Rectal smooth muscle tissue (tissue), 1 donor: ENCODE results near the gene TNFAIP8.

Source experiments
- H3K27ac ChIP-seq: one replicate; pipeline ENCODE4 v1.7.0; 2013; ENCODE audit warnings: low read depth, low read length, inconsistent platforms
- H3K27me3 ChIP-seq: one replicate; pipeline ENCODE4 v1.7.0; 2013; ENCODE audit warnings: low read length; ENCODE audit not compliant: control insufficient read depth, insufficient read depth
- H3K36me3 ChIP-seq: one replicate; pipeline ENCODE4 v1.7.0; 2013; ENCODE audit warnings: low read length; ENCODE audit not compliant: control insufficient read depth, insufficient read depth
- H3K4me1 ChIP-seq: one replicate; pipeline ENCODE4 v1.7.0; 2013; ENCODE audit warnings: low read length; ENCODE audit not compliant: control insufficient read depth, insufficient read depth
- H3K4me3 ChIP-seq: one replicate; pipeline ENCODE4 v1.7.0; 2013; ENCODE audit warnings: low read length
- H3K9ac ChIP-seq: one replicate; pipeline ENCODE4 v1.7.0; 2013; ENCODE audit warnings: low read length

TNFAIP8 gene

GRCh38 chr5:119357808-119358529 lies 2.1 kb downstream of the TNFAIP8 start:
- Histone ChIP-seq H3K4me1 (no peaks in the 10 kb centered on the region), H3K27ac (no peak overlapping the region), H3K9ac (no peak overlapping the region), H3K4me3 (no peak overlapping the region), H3K36me3 (no peaks in the 10 kb centered on the region), H3K27me3 (no peaks in the 10 kb centered on the region)

GRCh38 chr5:119358530-119358900 lies 2.7 kb downstream of the TNFAIP8 start:
- Histone ChIP-seq H3K9ac (no peak overlapping the region), H3K27me3 (no peaks in the 10 kb centered on the region), H3K36me3 (no peaks in the 10 kb centered on the region), H3K27ac (no peak overlapping the region), H3K4me3 (no peak overlapping the region), H3K4me1 (no peaks in the 10 kb centered on the region)

GRCh38 chr5:119358901-119359603 lies 3.2 kb downstream of the TNFAIP8 start:
- Histone ChIP-seq H3K4me3 (no peak overlapping the region), H3K4me1 (no peaks in the 10 kb centered on the region), H3K36me3 (no peaks in the 10 kb centered on the region), H3K27me3 (no peaks in the 10 kb centered on the region), H3K27ac (no peak overlapping the region), H3K9ac (no peak overlapping the region)

GRCh38 chr5:119359737-119360413 lies 4.1 kb downstream of the TNFAIP8 start:
- Histone ChIP-seq H3K27ac (no peak overlapping the region), H3K4me3 (no peak overlapping the region), H3K9ac (no peak overlapping the region), H3K4me1 (no peaks in the 10 kb centered on the region), H3K36me3 (no peaks in the 10 kb centered on the region), H3K27me3 (no peaks in the 10 kb centered on the region)

- Histone ChIP-seq H3K27ac (no peak overlapping the region), H3K4me1 (no peaks in the 10 kb centered on the region), H3K27me3 (no peaks in the 10 kb centered on the region), H3K4me3 (no peak overlapping the region), H3K36me3 (no peaks in the 10 kb centered on the region), H3K9ac (no peak overlapping the region)
Measured at GRCh38 chr5:119360905-119361593, 5.2 kb downstream of the TNFAIP8 start.

GRCh38 chr5:119361594-119362125 lies 5.8 kb downstream of the TNFAIP8 start:
- H3K27ac ChIP-seq = no peak overlapping the region

GRCh38 chr5:119362714-119363113 lies 6.9 kb downstream of the TNFAIP8 start:
- H3K36me3 ChIP-seq = no peaks in the 10 kb centered on the region
- no peaks in the 10 kb centered on the region for H3K27me3 ChIP-seq
- H3K4me3 ChIP-seq = no peak overlapping the region
- H3K9ac ChIP-seq = no peak overlapping the region
- H3K27ac ChIP-seq = no peak overlapping the region
- no peaks in the 10 kb centered on the region for H3K4me1 ChIP-seq

More at GRCh38 chr5:119361594-119362125, 5.8 kb downstream of the TNFAIP8 start:
- H3K9ac ChIP-seq = no peak overlapping the region
- H3K4me1 ChIP-seq = no peaks in the 10 kb centered on the region
- no peak overlapping the region for H3K4me3 ChIP-seq
- no peaks in the 10 kb centered on the region for H3K27me3 ChIP-seq
- H3K36me3 ChIP-seq = no peaks in the 10 kb centered on the region

GRCh38 chr5:119363271-119363670 lies 7.5 kb downstream of the TNFAIP8 start:
- H3K4me1 ChIP-seq = no peaks in the 10 kb centered on the region
- H3K27ac ChIP-seq = no peak overlapping the region
- H3K4me3 ChIP-seq = no peak overlapping the region
- H3K36me3 ChIP-seq = no peaks in the 10 kb centered on the region
- no peaks in the 10 kb centered on the region for H3K27me3 ChIP-seq
- H3K9ac ChIP-seq = no peak overlapping the region

GRCh38 chr5:119363936-119364335 lies 8.1 kb downstream of the TNFAIP8 start:
- Histone ChIP-seq H3K36me3 (no peaks in the 10 kb centered on the region), H3K27me3 (no peaks in the 10 kb centered on the region), H3K4me1 (no peaks in the 10 kb centered on the region), H3K4me3 (no peak overlapping the region), H3K27ac (no peak overlapping the region), H3K9ac (no peak overlapping the region)

- no peak overlapping the region for H3K9ac ChIP-seq
- H3K27ac ChIP-seq = no peak overlapping the region
- no peaks in the 10 kb centered on the region for H3K27me3 ChIP-seq
- no peaks in the 10 kb centered on the region for H3K4me1 ChIP-seq
- no peak overlapping the region for H3K4me3 ChIP-seq
- no peaks in the 10 kb centered on the region for H3K36me3 ChIP-seq
Measured at GRCh38 chr5:119365847-119366539, 10.2 kb downstream of the TNFAIP8 start.

GRCh38 chr5:119366540-119366881 lies 10.7 kb downstream of the TNFAIP8 start:
- Histone ChIP-seq H3K4me1 (no peaks in the 10 kb centered on the region), H3K36me3 (no peaks in the 10 kb centered on the region), H3K27ac (no peak overlapping the region), H3K9ac (no peak overlapping the region), H3K4me3 (no peak overlapping the region), H3K27me3 (no peaks in the 10 kb centered on the region)
